Caco-2 (cell line): ENCODE measurements around the gene SNX32. TPM values are rescaled to one million over a fixed set of nuclear protein-coding genes. Genes with fewer than 3 reads are reported as not detected.
A peak's percentile ranks its signal among the peaks of the same experiment; 100 is the strongest.

Experiments used
- BruUV-seq: library from RNA; stranded (reverse); fragments of 400-500 nt; replicated peaks from 2 replicates; lab custom pipeline; 2021; lab: Mats Ljungman, UMichigan
- CTCF ChIA-PET: fragments of 300-600 bp; sonication (Branson Sonifier 250); formaldehyde crosslinking; loops from one replicate; lab custom pipeline; 2022; ENCODE audit warnings: antibody characterized with exemption; lab: Charles Lee
- POLR2A ChIA-PET: fragments of 300-600 bp; sonication (Branson Sonifier 250); formaldehyde crosslinking; loops from one replicate; lab custom pipeline; 2022; ENCODE audit warnings: antibody characterized with exemption; lab: Charles Lee
- DNase-seq, 2 experiments: peaks; one replicate each; pipeline versions ENCODE4 v3.0.0 to v3.0.0-alpha.2; 2020 to 2022
- H3K27me3 ChIP-seq: replicated peaks from 2 replicates; pipeline ENCODE4 v1.6.0; 2011; ENCODE audit warnings: low read length; ENCODE audit not compliant: control insufficient read depth, insufficient read depth
- H3K36me3 ChIP-seq: 2 replicates; pipeline ENCODE4 v1.5.1; 2011; ENCODE audit warnings: low read length; ENCODE audit not compliant: control insufficient read depth, insufficient read depth
- H3K4me1 ChIP-seq: fragments of 250-450 bp; sonication (Bioruptor Pico); 2 replicates; pipeline ENCODE4 v1.5.1; 2020; ENCODE audit warnings: mild to moderate bottlenecking
- H3K4me3 ChIP-seq: 2 replicates; pipeline ENCODE4 v1.5.1; 2011; ENCODE audit warnings: low read depth, mild to moderate bottlenecking, control low read depth, low read length
- H3K9me3 ChIP-seq: fragments of 250-450 bp; sonication (Bioruptor Pico); 2 replicates; pipeline ENCODE4 v1.5.1; 2020; ENCODE audit warnings: mild to moderate bottlenecking, moderate library complexity
- H3K27ac Mint-ChIP-seq: one replicate; pipeline ENCODE4 v1.8.0; 2022; ENCODE audit warnings: mixed read lengths; ENCODE audit not compliant: unreplicated experiment
- H3K27me3 Mint-ChIP-seq: one replicate; pipeline ENCODE4 v1.8.0; 2022; ENCODE audit warnings: mixed read lengths; ENCODE audit not compliant: insufficient read depth, unreplicated experiment
- H3K36me3 Mint-ChIP-seq: one replicate; pipeline ENCODE4 v1.8.0; 2022; ENCODE audit warnings: mild to moderate bottlenecking, mixed read lengths; ENCODE audit not compliant: insufficient read depth, unreplicated experiment
- H3K4me1 Mint-ChIP-seq: one replicate; pipeline ENCODE4 v1.8.0; 2022; ENCODE audit warnings: low read depth, mixed read lengths; ENCODE audit not compliant: unreplicated experiment
- H3K4me3 Mint-ChIP-seq: one replicate; pipeline ENCODE4 v1.8.0; 2022; ENCODE audit warnings: mild to moderate bottlenecking, moderate library complexity, mixed read lengths; ENCODE audit not compliant: unreplicated experiment
- H3K9me3 Mint-ChIP-seq: one replicate; pipeline ENCODE4 v1.8.0; 2022; ENCODE audit warnings: mixed read lengths; ENCODE audit not compliant: unreplicated experiment
- CTCF ChIP-seq, 2 experiments: fragments of 200-600 bp in 1 of 2; IDR thresholded peaks; 1 replicate in 1 of 2; 2 replicates in 1 of 2; pipeline versions ENCODE4 v1.5.1 to v1.8.0; 2011 to 2022; ENCODE audit warnings: antibody characterized with exemption in 1 of 2, control low read depth in 1 of 2, inconsistent platforms in 1 of 2, low read depth in 1 of 2, low read length in 1 of 2, mild to moderate bottlenecking in 1 of 2, moderate library complexity in 1 of 2; ENCODE audit not compliant: insufficient read depth in 1 of 2, severe bottlenecking in 1 of 2, unreplicated experiment in 1 of 2
- intact Hi-C: fragments of 100-400 bp; cut with micrococcal nuclease; formaldehyde crosslinking; loops from one replicate; pipeline ENCODE4 v1.10.0; 2022; ENCODE audit not compliant: unreplicated experiment
- total RNA-seq: library from RNA; stranded (reverse); gene quantifications from 2 replicates; pipeline ENCODE4 v1.2.3, GENCODE V29; 2022

The SNX32 gene
- total RNA-seq, 1 experiment from 2014 or later: not detected

DNA sequence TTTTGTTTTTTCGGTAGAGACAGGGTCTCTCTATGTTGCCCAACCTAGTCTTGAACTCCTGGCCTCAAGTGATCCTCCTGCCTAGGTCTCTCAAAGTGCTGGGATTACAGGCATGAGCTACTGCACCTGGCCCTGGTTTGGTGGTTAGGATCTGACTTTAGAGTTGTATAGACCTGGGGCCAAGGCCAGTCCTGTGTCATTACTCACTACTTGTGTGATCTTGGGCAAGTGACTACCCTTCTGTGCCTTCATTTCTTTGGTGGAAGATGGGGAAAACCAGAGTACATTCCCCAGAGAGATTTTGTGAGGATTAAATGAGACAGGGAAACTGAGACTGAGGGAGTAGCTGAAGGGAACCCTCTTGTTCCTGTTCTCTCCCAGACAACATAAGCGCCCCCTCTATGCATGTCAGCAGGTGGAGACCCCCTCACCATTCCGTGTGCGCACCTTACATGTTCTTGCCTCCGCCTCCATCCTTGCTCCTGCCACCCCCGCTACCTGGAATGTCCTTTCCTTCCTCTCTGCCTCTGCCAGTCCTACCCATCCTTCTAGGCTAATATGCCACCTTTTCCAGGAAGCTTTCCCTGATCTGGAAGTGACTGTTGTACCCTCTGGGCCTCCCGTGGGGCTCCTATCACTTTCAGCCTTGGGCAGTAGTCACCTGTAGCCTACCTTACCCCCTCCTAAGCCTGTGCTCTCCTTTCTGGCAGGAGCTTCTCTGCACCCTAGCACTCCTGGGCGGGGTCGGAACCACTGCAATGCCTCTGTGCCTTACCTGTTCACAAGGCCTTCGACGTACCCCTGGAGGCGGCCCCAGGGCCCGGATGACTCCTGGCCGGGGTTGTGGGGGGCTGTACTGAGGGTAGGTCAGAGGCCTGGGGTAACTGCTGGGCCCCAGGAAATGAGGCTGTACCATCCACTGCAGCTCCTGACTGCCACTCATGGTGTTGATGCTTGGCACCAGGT, 62.6 kb downstream of the SNX32 start:
- peaks cover 10% of the 10 kb centered on the region for H3K4me1 Mint-ChIP-seq
- no peaks in the 10 kb centered on the region for H3K27me3 Mint-ChIP-seq
- CTCF ChIA-PET: interaction anchor here (0.8 to 1.4 kb wide), 4 partner anchors 8 to 37 kb away, joined by 3 to 19 read pairs (median 3); partner anchors contain the start of gene FIBP
- no peak for DNase-seq
- no peak overlapping the region for H3K4me3 ChIP-seq
- no peaks in the 10 kb centered on the region; the same call in 1 of the 2 replicates for H3K27me3 ChIP-seq
- no peak for TF ChIP-seq CTCF (IDR thresholded peaks at IDR 0.05; ENCODE audit: insufficient read depth in 1 of 2, low read depth in 1 of 2, low read length in 1 of 2, severe bottlenecking in 1 of 2, unreplicated experiment in 1 of 2)
- H3K9me3 Mint-ChIP-seq: no peaks in the 10 kb centered on the region
- no TSS peak for BruUV-seq
- H3K36me3 ChIP-seq: no peaks in the 10 kb centered on the region
- H3K4me3 Mint-ChIP-seq: no peak overlapping the region
- no peaks in the 10 kb centered on the region for H3K9me3 ChIP-seq
- no peak overlapping the region for H3K27ac Mint-ChIP-seq
- H3K4me1 ChIP-seq: peaks cover 14% of the 10 kb centered on the region
- H3K36me3 Mint-ChIP-seq: peaks cover 27% of the 10 kb centered on the region
- POLR2A ChIA-PET: no interaction called here
- intact Hi-C loops: no loop called here

GRCh38 chr11:65897020-65897471, 63.3 kb downstream of the SNX32 start:
- Histone ChIP-seq H3K4me3 (no peak overlapping the region), H3K4me1 (peaks cover 11% of the 10 kb centered on the region), H3K9me3 (no peaks in the 10 kb centered on the region), H3K36me3 (no peaks in the 10 kb centered on the region), H3K27me3 (no peaks in the 10 kb centered on the region; the same call in 1 of the 2 replicates)
- TF ChIP-seq CTCF (IDR thresholded peaks at IDR 0.05; ENCODE audit: insufficient read depth in 1 of 2, low read depth in 1 of 2, low read length in 1 of 2, severe bottlenecking in 1 of 2, unreplicated experiment in 1 of 2): no peak
- Mint-ChIP-seq H3K4me3 (no peak overlapping the region), H3K4me1 (peaks cover 11% of the 10 kb centered on the region), H3K36me3 (peaks cover 27% of the 10 kb centered on the region), H3K27ac (no peak overlapping the region), H3K9me3 (no peaks in the 10 kb centered on the region), H3K27me3 (no peaks in the 10 kb centered on the region)
- POLR2A ChIA-PET: no interaction called here
- DNase-seq: no peak
- intact Hi-C loops: no loop called here
- no TSS peak for BruUV-seq
- CTCF ChIA-PET: interaction anchor here (0.7 to 1.4 kb wide), 4 partner anchors 9 to 87 kb away, joined by 3 to 19 read pairs (median 6); partner anchors contain the start of gene FIBP

GRCh38 chr11:65898656-65899355, 65.0 kb downstream of the SNX32 start:
- TSS peak; percentile 24 for BruUV-seq
- Mint-ChIP-seq H3K9me3 (no peaks in the 10 kb centered on the region), H3K4me3 (peak overlapping the region; percentile 79), H3K4me1 (peaks cover 17% of the 10 kb centered on the region), H3K27me3 (no peaks in the 10 kb centered on the region), H3K36me3 (peaks cover 19% of the 10 kb centered on the region), H3K27ac (peak overlapping the region; percentile 76)
- intact Hi-C loops: no loop called here
- no peak for TF ChIP-seq CTCF (IDR thresholded peaks at IDR 0.05; ENCODE audit: insufficient read depth in 1 of 2, low read depth in 1 of 2, low read length in 1 of 2, severe bottlenecking in 1 of 2, unreplicated experiment in 1 of 2)
- no peaks in the 10 kb centered on the region for H3K36me3 ChIP-seq
- no peaks in the 10 kb centered on the region; the same call in 1 of the 2 replicates for H3K27me3 ChIP-seq
- no peak for DNase-seq
- peaks cover 29% of the 10 kb centered on the region for H3K4me1 ChIP-seq
- peak overlapping the region; percentile 75 for H3K4me3 ChIP-seq
- CTCF ChIA-PET: interaction anchor here (0.8 to 4.3 kb wide), 5 partner anchors 8 to 39 kb away, joined by 3 to 30 read pairs (median 5); partner anchors contain the start of genes CCDC85B and FIBP
- POLR2A ChIA-PET: interaction anchor here (0.6 to 2.7 kb wide), 2 partner anchors 8 to 38 kb away, joined by 3 to 27 read pairs; partner anchors contain the start of gene CCDC85B
- no peaks in the 10 kb centered on the region for H3K9me3 ChIP-seq
